Suprapubic skin (tissue), 4 donors: ENCODE measurements around the gene SMYD3. TPM values are rescaled to one million over a fixed set of nuclear protein-coding genes. Genes with fewer than 3 reads are reported as not detected.

Experiments
- DNase-seq, 2 donors: peaks; one replicate each; pipeline ENCODE4 v3.0.0-alpha.2; 2019; ENCODE audit warnings: low spot score in 2 of 2
- H3K27ac ChIP-seq: fragments of 200-600 bp; sonication (generic); one replicate; pipeline ENCODE4 v1.5.1; 2019
- H3K27me3 ChIP-seq: fragments of 200-600 bp; sonication (generic); one replicate; pipeline ENCODE4 v1.5.1; 2019
- H3K36me3 ChIP-seq: fragments of 200-600 bp; sonication (generic); one replicate; pipeline ENCODE4 v1.5.1; 2019
- H3K4me1 ChIP-seq: fragments of 200-600 bp; sonication (generic); one replicate; pipeline ENCODE4 v1.5.1; 2019
- H3K4me3 ChIP-seq: fragments of 200-600 bp; sonication (generic); one replicate; pipeline ENCODE4 v1.5.1; 2019; ENCODE audit warnings: mild to moderate bottlenecking
- H3K9me3 ChIP-seq: fragments of 200-600 bp; sonication (generic); one replicate; pipeline ENCODE4 v1.5.1; 2019
- CTCF ChIP-seq, 2 donors: fragments of 200-600 bp in 1 of 2; fragments of 450-650 bp in 1 of 2; sonication (generic) in 1 of 2; IDR thresholded peaks; one replicate each; pipeline ENCODE4 v1.5.1; 2016 to 2019; ENCODE audit warnings: antibody characterized with exemption in 2 of 2, mild to moderate bottlenecking in 1 of 2, moderate library complexity in 1 of 2
- EP300 ChIP-seq: sonication (generic); formaldehyde crosslinking; IDR thresholded peaks from one replicate; pipeline ENCODE4 v1.6.1; 2017; ENCODE audit warnings: antibody characterized with exemption
- POLR2A ChIP-seq, 2 donors: fragments of 450-650 bp; IDR thresholded peaks; one replicate each; pipeline ENCODE4 v1.6.1; 2017; ENCODE audit warnings: antibody characterized with exemption in 2 of 2, mild to moderate bottlenecking in 2 of 2, moderate library complexity in 2 of 2
- POLR2AphosphoS5 ChIP-seq, 3 donors: sonication (generic); formaldehyde crosslinking; IDR thresholded peaks; one replicate each; pipeline ENCODE4 v1.6.1; 2017; ENCODE audit warnings: antibody characterized with exemption in 3 of 3
- WGBS: methylation state at CpG from one replicate; pipeline ENCODE4 v1.1.5; 2018; 5-methylcytosine and 5-hydroxymethylcytosine counted together
- total RNA-seq, 4 donors: library from RNA; depleted of rRNA; stranded (reverse); fragments of >200 nt; gene quantifications; one replicate each; pipeline ENCODE4 v1.1.0, GENCODE V29; 2016

SMYD3 gene
- total RNA-seq, 4 donors from 2014 or later = 14.5 to 33.6 (median 18.9) TPM

DNA sequence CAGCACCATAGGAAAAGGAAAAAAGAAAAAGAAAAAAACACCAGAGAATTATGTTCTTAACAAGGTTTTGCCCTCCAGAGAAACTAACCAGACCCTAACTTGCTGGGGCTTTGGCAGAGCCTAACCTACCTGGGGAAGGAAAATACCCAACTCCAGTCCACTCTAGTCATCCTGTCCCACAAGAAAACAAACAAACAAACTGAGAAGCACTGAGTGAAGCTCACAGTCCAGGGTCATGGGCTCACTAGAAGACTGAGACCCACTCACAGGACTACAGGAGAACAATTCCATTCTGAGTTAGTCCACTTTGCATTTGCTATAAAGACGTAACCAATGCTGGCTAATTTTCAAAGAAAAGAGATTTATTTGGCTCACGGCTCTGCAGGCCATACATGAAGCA lies 543.4 kb downstream of the SMYD3 start:
- H3K36me3 ChIP-seq = no peaks in the 10 kb centered on the region

GRCh38 chr1:245962453-245962852 lies 544.6 kb downstream of the SMYD3 start:
- H3K27ac ChIP-seq = no peak overlapping the region
- no peak overlapping the region for H3K4me3 ChIP-seq
- H3K9me3 ChIP-seq = no peaks in the 10 kb centered on the region
- no peaks in the 10 kb centered on the region for H3K27me3 ChIP-seq
- 95% methylated on average over 5 of the region's 8 CpGs for WGBS
- TF ChIP-seq POLR2A (IDR thresholded peaks at IDR 0.05) (no peak), CTCF (IDR thresholded peaks at IDR 0.05) (no peak), POLR2AphosphoS5 (IDR thresholded peaks at IDR 0.05) (no peak), EP300 (no peak)
- no peaks in the 10 kb centered on the region for H3K36me3 ChIP-seq
- no peaks in the 10 kb centered on the region for H3K4me1 ChIP-seq
- DNase-seq = no peak

More for the DNA sequence above, 543.4 kb downstream of the SMYD3 start:
- WGBS = 95% methylated on average over 2 of the region's 2 CpGs
- DNase-seq = no peak
- Histone ChIP-seq H3K9me3 (no peaks in the 10 kb centered on the region), H3K4me1 (no peaks in the 10 kb centered on the region), H3K4me3 (no peak overlapping the region), H3K27ac (no peak overlapping the region), H3K27me3 (no peaks in the 10 kb centered on the region)
- TF ChIP-seq CTCF (IDR thresholded peaks at IDR 0.05) = no peak

GRCh38 chr1:245961137-245961540 lies 545.9 kb downstream of the SMYD3 start:
- TF ChIP-seq POLR2A (IDR thresholded peaks at IDR 0.05) = no peak
- no peak for TF ChIP-seq CTCF (IDR thresholded peaks at IDR 0.05)
- TF ChIP-seq EP300 = no peak
- no peak for TF ChIP-seq POLR2AphosphoS5 (IDR thresholded peaks at IDR 0.05)
- Histone ChIP-seq H3K9me3 (no peaks in the 10 kb centered on the region), H3K27me3 (no peaks in the 10 kb centered on the region), H3K4me3 (no peak overlapping the region), H3K27ac (no peak overlapping the region), H3K36me3 (no peaks in the 10 kb centered on the region), H3K4me1 (no peaks in the 10 kb centered on the region)
- 85% methylated on average over 3 of the region's 3 CpGs for WGBS
- DNase-seq = no peak

- TF ChIP-seq CTCF (IDR thresholded peaks at IDR 0.05) (no peak), POLR2A (IDR thresholded peaks at IDR 0.05) (no peak), EP300 (no peak), POLR2AphosphoS5 (IDR thresholded peaks at IDR 0.05) (no peak)
Observed at GRCh38 chr1:245960171-245960570, 546.9 kb downstream of the SMYD3 start.

GRCh38 chr1:245958016-245958415 lies 549.1 kb downstream of the SMYD3 start:
- WGBS = 61% methylated on average over 6 of the region's 6 CpGs
- H3K9me3 ChIP-seq = no peaks in the 10 kb centered on the region
- H3K27ac ChIP-seq = no peak overlapping the region
- H3K36me3 ChIP-seq = no peaks in the 10 kb centered on the region
- TF ChIP-seq POLR2A (IDR thresholded peaks at IDR 0.05) (no peak), POLR2AphosphoS5 (IDR thresholded peaks at IDR 0.05) (no peak), EP300 (no peak), CTCF (IDR thresholded peaks at IDR 0.05) (no peak)
- no peak for DNase-seq
- no peaks in the 10 kb centered on the region for H3K27me3 ChIP-seq
- no peak overlapping the region for H3K4me3 ChIP-seq
- H3K4me1 ChIP-seq = peaks cover 11% of the 10 kb centered on the region

More at GRCh38 chr1:245960171-245960570, 546.9 kb downstream of the SMYD3 start:
- H3K27me3 ChIP-seq = no peaks in the 10 kb centered on the region
- no peak overlapping the region for H3K4me3 ChIP-seq
- no peak for DNase-seq
- no peaks in the 10 kb centered on the region for H3K9me3 ChIP-seq
- no peaks in the 10 kb centered on the region for H3K36me3 ChIP-seq
- H3K4me1 ChIP-seq = no peaks in the 10 kb centered on the region
- WGBS = 63% methylated on average over 4 of the region's 4 CpGs
- no peak overlapping the region for H3K27ac ChIP-seq
